SK-N-SH treated with all-trans-retinoic acid at 6 μM for 48 hours (cell line): ENCODE results near the gene SPRED1.

ENCODE experiments used
- CREB5 ChIP-seq: fragments of 250-450 bp; sonication (Bioruptor Pico); IDR thresholded peaks from 2 replicates; pipeline ENCODE4 v1.5.1; 2020; ENCODE audit warnings: low read depth, mild to moderate bottlenecking, moderate library complexity
- CSDC2 ChIP-seq: fragments of 250-450 bp; sonication (Bioruptor Pico); IDR thresholded peaks from 2 replicates; pipeline ENCODE4 v1.5.0; 2020; ENCODE audit warnings: mild to moderate bottlenecking, moderate library complexity
- GLIS3 ChIP-seq: fragments of 250-450 bp; sonication (Bioruptor Pico); IDR thresholded peaks from 2 replicates; pipeline ENCODE4 v1.5.0; 2020; ENCODE audit warnings: mild to moderate bottlenecking, moderate library complexity
- ISL1 ChIP-seq: fragments of 250-450 bp; sonication (Bioruptor Pico); IDR thresholded peaks from 2 replicates; pipeline ENCODE4 v2.1.2; 2022; ENCODE audit warnings: mild to moderate bottlenecking, moderate library complexity
- PATZ1 ChIP-seq: fragments of 250-450 bp; sonication (Bioruptor Pico); IDR thresholded peaks from 2 replicates; pipeline ENCODE4 v1.8.0; 2020; ENCODE audit warnings: mild to moderate bottlenecking, moderate library complexity, borderline replicate concordance
- POU6F1 ChIP-seq: fragments of 250-450 bp; sonication (Bioruptor Pico); IDR thresholded peaks from 2 replicates; pipeline ENCODE4 v1.8.0; 2021; ENCODE audit warnings: low read depth, mild to moderate bottlenecking, moderate library complexity, borderline replicate concordance
- RARB ChIP-seq: fragments of 250-450 bp; sonication (Bioruptor Pico); IDR thresholded peaks from 2 replicates; pipeline ENCODE4 v1.8.0; 2021; ENCODE audit warnings: mild to moderate bottlenecking, moderate library complexity
- TCF4 ChIP-seq: fragments of 250-450 bp; sonication (Bioruptor Pico); IDR thresholded peaks from 2 replicates; pipeline ENCODE4 v1.8.0; 2021; ENCODE audit warnings: mild to moderate bottlenecking, moderate library complexity, borderline replicate concordance
- TSHZ2 ChIP-seq: fragments of 250-450 bp; sonication (Bioruptor Pico); IDR thresholded peaks from 2 replicates; pipeline ENCODE4 v1.5.0; 2020; ENCODE audit warnings: mild to moderate bottlenecking, moderate library complexity
- ZFP3 ChIP-seq: fragments of 250-450 bp; sonication (Bioruptor Pico); IDR thresholded peaks from 2 replicates; pipeline ENCODE4 v1.5.0; 2020; ENCODE audit warnings: mild to moderate bottlenecking, moderate library complexity
- ZFP30 ChIP-seq: fragments of 450-650 bp; formaldehyde crosslinking; IDR thresholded peaks from 2 replicates; pipeline ENCODE4 v1.5.0; 2022; ENCODE audit warnings: mild to moderate bottlenecking, moderate library complexity
- ZNF8 ChIP-seq: fragments of 450-650 bp; formaldehyde crosslinking; IDR thresholded peaks from 2 replicates; pipeline ENCODE4 v1.5.0; 2020; ENCODE audit warnings: mild to moderate bottlenecking, moderate library complexity

GRCh38 chr15:38389924-38390542, 137.4 kb downstream of the SPRED1 start:
- TF ChIP-seq PATZ1 (CRISPR knock-in tag) (no peak), CREB5 (CRISPR knock-in tag) (no peak), ZFP30 (CRISPR knock-in tag) (no peak), TCF4 (CRISPR knock-in tag) (no peak), ISL1 (CRISPR knock-in tag) (no peak), CSDC2 (CRISPR knock-in tag) (no peak), ZFP3 (CRISPR knock-in tag) (no peak), GLIS3 (CRISPR knock-in tag) (no peak), POU6F1 (no peak), TSHZ2 (CRISPR knock-in tag) (no peak), RARB (no peak), ZNF8 (CRISPR knock-in tag) (no peak)
